ENCODE data around the gene POLR2M.

Gene POLR2M

DNA sequence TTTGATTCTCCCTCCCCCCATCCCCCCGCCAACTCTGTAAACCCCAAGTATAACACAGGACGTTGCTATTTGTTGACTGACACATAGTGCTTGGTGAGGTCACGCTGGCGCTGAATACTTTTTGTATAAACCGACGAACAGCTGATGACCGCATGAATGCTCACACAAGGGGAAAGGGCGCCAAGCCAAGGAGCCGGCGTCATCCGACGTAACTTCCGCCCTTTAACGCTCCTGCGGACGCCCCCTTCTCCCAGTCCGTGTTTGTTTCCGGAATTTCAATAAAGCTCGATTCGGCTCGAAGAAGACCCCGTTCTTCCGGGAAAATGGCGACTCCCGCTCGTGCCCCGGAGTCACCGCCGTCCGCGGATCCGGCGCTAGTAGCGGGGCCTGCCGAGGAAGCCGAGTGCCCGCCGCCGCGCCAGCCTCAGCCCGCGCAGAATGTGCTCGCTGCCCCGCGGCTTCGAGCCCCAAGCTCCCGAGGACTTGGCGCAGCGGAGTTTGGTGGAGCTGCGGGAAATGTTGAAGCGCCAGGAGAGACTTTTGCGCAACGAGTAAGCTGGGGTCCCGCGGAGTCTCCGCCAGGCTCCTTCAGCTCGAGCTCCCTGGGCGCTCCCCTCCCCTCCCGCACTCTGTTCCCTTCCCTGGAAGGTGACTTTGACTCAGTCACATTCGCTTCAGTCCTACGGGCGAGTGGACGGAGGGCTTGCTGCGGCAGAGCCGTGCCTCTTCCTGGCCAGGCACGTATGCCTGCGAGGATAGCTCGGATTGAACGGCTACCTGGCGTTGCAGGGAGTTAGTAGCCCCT lies at the start of gene POLR2M:
Gene POLR2M, plus strand, starts transcription at position 310 of the 805 bp plus-strand sequence. Its CDS starts 129 bp downstream, at position 439.
- DNase-seq, result peak; percentile 94

DNA sequence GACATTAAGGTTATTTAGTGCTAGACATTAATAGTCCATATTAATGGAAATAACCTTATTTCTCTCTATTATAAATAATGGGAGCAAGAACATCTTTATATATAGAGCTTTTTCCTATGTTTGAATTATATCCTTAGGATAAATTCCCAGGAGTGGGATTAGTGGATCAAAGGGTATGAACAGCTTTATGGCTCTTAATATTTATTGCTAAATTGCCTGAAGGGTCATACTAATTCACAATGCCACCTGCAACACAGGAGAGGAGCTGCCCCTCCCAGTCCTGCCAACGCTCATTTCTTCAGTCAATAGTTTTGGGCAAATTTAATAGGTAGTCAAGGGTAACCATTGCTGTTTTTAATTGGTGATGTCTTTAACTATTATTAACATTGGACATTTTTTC lies 48.9 kb upstream of the POLR2M start:
- DNase-seq, result no peak

DNA sequence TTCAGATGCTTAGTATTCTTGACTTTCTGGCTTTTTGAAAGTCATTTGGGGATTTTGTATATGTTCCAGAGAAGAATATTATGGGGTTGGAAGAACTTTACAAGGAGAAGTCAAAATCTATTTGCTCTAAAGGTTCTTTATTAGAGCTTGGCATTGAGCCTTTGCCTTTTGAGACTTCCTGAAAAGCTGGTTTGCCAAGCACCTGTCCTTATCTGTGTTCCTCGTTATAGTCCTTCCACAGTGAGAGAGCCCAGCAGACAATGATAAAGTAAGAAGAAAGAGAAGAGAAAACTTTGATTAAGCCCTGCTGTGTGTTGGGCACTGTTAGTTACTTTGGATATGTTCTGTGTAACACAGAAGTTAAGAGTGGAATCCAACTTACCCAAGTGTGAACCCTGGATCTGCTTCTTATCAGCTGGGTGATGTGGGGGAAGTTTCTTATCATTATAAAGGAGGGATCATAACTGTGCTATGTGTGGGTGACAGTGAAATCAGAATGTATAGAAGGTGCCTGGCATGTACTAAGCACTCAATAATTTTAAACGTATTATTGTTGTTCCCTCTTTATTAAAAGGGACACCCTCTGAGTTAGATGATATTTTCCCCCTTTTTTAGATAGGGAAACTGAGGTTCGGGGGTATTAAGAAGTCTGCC lies 44.3 kb upstream of the POLR2M start:
- DNase-seq, result no peak

DNA sequence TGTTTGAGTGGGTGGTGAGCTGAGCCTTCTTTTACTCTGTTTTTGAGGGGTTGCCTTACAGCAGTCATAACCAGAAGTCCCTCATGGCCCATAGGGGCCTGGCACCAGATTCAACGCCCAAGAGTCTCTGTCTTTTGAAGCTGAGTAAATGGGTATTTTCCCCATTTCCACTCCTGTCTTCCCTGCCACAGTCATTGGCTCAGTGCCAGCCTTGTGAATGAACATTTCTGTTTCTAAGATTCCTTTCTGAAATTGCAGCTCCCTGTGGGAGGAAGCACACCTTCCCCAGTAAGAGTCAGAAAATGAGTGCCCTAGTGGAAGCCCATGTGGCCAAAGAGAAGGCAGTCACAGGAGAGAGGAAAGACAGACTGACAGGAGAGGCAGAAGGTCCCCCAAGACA lies 43.7 kb upstream of the POLR2M start:
- no peak for DNase-seq

DNA sequence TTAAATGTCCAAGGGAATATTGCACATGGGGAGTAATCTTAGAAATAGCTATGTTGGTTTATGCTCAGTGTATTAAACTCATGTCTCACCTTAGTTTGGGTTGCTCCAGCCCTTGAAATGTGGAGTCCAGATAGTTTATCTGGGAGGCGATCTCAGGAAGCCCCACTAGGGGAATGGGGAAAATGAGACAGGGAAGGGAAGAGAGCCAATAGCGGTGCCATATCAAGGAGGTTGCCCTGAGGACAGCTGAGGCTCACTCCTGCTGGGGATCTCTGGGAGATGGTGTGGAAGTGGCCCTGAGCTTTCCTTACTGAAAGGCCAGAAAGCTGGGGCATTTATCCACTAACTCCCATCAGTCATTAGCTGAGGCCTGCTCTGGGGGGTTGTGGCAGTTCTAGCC lies 43.3 kb upstream of the POLR2M start:
- DNase-seq, result no peak

DNA sequence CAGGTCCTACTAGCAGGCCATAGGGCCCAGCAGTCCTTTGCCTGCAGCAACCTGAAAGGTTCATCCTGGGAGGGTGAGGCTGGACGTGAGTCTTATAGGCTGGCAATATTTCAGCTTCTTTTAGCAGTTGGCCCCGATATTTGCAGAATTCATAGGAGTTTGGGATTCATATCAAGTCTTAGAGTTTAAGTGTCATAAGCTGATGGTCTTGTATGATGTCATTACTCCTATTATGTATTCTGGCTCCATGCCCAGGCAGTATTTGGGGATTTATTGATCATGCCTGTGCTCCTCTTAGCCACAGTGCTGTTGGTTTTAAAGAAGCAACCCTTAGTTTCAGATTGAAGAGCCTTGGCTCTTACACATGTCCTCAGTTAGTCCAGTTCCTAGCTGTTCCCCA lies 41.3 kb upstream of the POLR2M start:
- no peak for DNase-seq

DNA sequence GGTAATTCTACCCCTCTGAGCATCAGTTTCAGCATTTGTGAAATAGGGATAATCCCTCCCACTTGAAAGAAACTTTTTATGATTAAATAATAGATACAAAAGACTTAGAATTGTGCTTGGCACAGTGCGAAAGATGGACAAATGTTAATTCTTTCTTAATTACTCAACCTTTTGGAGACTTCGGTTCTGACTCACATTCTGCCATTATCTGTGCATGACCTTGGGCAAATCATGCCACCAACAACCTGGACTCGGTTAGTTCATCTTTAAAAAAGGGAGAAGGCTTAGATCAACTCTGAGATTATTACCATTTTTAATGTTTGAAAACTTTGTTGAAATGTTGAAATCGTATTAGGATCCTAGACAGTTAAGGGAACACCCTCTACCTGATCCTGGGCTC lies 40.6 kb upstream of the POLR2M start:
- DNase-seq, result no peak

DNA sequence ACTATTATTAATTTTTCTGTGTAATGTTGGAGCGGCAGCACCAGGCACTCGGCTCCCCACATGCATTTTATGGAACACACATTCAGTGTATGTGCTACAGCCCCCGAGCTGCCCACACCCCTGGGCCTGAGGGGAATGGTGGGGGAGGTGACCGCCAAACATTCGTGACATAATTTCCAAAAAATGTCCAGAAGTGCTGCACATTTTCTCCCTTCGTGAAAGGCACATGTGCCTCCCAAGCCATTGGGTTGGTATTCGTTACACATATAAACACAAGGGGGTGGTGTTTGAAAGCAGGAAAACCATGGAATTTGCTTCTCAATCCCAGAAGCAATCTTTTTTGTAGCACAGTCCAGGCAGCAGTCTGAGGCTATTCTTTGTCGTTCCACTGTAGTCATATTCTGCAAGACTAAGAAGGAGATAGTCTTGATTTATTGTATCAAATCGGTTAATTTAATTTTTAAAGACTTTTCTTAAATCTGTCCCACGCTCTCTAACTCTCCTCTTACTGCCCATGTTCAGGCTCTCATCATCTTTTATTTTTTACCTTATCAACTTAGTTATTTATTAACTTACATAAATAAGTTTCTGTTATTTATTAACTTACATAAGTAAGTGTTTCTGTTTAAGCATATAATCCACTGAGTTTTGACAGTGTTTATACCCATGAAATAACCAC lies 39.2 kb upstream of the POLR2M start:
- no peak for DNase-seq

DNA sequence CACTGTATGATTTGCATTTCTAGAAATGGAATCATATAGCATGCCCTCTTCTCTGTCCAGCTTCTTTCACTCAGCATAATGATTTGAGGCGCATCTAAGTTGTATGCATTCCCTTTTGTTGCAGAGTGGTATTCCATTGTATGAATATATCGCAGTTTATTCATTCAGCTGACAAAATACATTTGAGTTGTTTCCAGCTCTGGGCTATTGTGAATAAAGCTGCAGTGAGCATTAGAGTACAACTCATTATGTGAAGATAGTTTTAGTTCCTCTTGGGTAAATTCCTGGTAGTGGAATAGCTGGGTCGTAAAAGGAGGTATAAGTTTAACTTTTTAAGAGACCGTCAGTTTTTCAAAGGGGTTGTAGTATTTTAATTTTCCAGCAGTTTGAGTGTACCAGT lies 38.5 kb upstream of the POLR2M start:
- DNase-seq, result no peak

DNA sequence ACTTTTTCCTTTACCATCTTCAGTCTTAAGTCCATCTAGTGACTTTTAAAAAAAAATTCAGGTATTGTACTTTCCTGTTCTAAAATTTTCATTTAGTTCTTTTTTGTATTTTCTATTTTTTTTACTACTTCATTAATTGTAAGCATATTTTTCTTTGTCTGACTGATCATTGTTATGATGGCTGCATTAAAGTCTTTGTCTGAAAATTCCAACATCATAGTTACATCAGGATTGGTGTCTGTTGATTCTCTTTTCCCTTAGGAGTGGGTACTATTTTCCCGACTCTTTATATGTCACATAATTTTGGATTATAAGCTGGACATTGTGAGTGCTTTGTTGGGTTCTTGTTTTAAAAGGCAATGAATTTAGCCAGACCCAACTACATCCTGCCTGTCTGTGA lies 34.9 kb upstream of the POLR2M start:
- DNase-seq, result no peak

DNA sequence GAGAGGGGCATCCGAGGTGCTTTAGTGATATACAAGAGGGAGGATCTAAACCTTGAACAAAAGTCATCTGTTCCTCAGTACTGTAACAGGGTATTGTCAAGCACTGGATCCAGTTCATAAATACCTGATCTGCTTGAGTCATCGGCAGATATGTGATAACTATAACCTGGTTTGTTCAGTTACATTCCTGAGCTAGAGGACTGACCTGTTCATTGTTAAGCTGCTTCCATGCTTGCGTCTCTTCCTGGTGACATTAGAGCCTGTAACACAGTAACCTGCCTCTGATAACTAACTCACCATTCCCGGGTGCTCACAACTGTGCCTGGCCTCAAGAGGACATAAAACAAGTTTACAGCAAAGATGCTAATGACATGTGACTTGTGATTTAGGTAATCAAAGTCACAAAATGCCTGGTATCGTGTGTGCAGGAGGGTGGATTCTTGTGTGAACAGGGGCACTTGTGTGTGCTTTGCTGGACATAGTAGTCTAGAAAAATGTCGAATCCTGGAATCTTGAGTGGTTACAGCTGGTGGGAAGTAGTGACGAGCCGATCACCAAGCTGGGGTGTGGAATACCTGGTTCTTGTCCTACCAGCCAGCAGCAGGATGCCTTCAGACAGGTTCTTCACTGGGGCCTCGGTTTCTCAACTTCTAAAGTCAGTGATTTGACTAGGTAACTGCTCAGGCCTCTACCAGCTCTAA lies 30.9 kb upstream of the POLR2M start:
- DNase-seq, result no peak

DNA sequence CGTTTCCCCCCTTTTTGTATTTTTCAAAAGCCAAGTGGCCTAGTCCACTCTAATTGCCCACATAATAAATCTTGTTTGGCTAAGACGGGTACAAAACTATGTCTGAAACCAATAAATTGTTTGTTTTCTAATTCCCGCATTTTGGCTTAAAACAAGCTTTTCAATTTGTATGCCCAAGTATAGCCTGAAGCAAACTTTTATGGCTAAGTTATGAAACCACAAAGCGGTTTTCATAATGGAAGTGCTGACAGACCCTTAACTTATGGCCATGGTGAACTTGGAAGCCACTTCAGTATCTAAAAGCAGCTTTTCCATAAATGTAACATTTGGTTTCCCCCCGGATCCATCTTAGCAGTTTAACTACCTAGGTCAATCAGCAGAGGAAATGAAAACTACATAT lies 29.9 kb upstream of the POLR2M start:
- no peak for DNase-seq

DNA sequence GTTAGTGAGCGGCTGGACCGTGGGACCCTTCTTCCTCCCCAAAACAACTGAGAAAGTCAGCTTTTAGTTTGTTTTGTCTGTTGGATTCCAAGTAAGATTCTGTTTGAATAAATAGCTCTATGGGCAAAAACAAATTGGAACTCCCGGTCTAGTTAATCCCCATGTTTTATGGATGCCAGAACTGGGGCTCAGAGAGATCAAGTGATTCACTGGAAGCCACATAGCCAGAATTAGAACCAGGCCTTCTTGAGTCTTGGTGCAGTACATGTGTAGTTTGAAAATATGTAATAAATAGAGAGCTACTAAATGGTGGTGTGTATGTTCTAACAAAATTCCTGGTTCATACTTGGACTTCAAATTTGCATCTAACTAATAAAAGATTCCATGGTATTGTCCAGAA lies 29.3 kb upstream of the POLR2M start:
- DNase-seq, result no peak

DNA sequence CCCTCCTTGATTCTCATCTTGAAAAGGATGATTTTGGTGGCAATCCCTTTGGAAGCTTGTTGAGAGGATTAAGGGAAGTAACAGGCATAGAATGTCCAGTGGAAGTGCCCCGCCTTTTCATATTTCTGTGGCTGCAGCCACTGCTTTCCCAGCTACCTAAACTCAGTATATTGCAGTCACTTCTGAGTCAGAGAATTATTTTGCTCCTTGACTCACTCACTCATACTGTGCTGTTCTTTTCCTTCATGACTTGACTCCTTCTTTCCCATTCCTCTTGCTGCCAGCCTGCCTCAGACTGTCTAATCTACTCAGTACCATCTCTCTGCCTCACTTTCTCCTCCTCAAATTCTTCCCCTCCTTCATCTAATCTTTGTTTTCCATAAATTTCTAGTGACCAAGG lies 26.5 kb upstream of the POLR2M start:
- DNase-seq, result no peak

DNA sequence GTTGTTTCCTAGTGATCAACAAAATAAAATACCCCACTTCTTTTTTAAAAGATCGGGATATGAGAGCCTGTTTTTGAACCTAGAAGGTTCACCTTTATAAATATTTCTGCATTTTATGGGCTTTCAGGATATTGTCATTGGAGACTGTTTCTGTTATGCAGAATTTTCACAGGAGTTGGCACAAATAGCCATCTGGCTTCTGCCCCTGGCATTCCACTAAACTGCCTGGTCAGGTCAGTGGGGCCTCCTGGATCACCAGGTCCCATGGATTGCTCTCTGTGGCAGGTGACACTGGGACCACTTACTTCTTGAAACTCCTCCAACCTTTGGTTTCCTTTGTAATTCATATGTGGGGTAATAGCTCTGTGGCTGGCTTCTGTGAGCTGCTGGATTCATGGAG lies 25.5 kb upstream of the POLR2M start:
- no peak for DNase-seq

DNA sequence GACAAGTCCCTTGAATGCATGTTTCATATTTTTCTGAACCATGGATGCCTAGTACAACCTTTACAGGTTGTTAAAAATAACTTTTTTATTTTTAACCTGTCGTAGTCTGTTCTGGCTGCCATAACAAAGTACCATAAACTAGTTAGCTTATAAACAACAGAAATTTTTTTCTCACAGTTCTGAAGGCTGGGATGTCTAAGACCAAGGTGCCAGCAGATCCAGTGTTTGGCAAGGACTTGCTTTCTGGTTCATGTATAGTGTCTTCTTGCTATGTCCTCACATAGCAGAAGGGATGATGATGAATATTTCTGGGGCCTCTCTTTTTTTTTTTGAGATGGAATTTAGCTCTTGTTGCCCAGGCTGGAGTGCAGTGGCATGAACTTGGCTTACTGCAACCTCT lies 23.0 kb upstream of the POLR2M start:
- DNase-seq, result no peak

DNA sequence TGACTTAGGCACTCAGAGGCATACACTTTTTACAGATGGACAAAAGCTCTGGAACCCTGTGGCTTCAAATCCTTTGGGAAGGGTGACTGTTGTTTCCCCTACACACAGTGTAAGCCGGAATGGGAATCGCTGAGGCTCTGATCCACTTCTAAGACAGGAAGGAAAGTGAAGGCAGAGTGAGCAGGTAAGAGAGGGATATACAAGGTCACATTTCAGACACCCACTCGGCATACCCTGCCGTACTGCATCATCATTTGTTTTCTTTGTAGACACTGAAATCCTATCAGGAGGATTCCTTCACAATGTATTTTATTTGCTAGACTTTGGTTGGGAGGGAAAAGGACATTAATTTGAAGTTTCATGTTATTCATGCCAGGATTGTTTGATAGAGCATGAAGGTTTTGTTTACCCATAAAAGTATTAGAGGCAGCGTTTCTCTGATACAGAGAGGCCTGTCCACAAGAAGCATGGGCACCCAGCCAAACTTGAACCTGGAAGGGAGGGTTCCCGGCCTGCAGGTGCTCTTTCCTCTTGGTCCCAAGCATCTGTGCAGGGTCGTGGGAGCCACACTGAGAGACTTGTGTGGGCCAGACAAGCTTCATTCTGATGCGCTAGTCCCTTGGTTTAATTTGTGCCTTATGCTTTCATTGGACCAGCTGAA lies 21.9 kb upstream of the POLR2M start:
- DNase-seq, result no peak

DNA sequence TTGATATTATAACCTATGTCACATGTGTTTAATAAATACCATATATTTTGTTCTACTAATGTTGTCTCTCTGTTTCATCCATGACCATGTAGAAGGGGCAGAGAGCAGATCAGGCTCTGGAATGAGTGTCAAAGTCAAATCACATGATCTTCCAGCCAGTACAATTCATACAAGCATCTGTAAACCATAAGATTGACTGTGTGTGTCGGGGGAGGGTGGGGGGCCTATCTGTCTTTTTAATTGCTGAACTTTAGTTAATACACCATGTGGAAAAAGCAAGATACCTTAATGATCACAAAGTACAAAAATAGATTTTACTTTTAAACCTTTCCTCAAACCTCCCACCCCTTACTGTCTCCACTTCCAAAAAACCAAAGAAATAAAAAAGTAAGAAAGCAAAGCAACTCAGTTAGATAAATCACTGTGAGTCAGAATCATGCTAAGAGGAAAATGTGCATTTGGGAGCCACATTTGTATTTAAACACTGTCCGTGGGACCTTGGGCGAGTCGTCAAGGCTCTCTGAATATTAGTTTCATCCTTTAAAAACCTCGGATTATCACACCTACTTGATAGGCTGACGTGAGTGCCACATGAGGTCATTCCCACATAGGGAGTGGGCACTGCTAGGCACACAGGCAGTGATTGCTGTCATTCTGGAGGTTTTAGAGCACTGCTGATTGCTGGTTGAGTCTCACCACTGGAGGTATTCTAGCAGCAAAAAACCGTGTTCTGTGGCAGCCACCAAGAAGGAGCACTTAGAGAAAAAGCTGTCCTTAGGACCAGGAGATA lies 21.0 kb upstream of the POLR2M start:
- DNase-seq, result no peak

DNA sequence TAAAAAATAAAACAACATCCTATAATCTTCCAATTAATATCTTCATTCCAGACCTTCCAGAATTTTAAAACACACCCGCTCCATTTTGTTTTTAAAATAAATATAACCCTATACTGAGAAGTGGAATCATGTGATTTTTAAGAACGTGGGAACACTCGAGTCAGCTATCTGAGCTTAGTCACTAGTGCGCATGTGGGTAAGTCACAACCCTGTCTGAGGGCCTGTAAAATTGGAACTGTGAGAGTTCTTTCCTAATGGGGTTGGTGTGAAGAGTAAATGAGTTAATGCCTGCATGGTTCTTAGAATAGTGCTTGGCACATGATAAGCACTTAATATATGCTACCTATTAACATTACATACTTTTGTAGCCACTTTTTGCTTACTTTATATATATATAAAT lies 19.9 kb upstream of the POLR2M start:
- DNase-seq, result no peak

DNA sequence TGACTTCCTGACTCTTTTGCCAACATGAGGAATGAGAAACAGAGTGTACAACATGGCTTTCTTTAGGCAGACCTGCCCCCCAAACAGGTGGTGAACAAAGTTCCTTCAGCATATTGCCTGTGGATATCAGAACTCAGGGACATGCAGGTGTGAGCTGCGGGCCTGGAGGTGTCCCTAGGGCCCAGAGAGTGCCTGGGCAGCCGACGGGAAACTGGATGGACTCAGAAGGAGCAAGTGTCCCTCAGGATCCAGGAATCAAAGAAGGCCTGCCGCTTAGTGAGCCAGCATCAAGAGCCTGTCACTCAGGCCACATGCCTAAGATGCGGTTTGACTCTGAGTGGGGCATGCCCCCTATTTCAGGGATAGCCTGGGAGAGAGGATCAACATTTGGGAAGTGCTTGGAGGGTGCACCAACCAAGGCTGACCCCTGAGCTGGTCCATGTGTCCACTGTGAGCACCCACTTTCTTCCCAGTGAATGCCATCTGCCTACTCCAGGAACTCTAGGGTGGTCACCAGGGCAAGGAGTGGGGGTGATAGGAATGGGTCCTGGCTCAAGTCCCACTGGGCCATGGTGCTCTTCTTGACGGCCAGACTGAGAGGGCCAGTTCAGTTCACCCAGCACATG lies 16.1 kb upstream of the POLR2M start:
- DNase-seq, result no peak

DNA sequence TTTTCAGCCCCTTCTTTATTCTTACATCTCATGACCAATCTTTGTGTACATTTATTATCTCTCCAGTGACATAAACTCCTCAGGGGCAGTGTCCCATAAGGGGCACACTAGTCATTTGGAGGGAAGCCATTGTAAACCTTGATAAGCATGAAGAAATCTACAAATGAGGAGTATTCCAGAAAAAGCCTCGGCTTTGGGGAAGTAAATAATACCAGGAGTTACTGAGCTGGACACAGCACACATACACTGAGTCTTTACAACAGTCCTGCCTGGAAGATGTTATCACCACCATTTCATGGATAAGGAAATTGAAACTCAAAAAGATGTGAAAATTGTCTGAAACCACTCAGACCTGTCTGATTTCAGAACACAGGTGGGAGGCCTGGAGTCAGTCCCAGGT lies 15.4 kb upstream of the POLR2M start:
- no peak for DNase-seq

DNA sequence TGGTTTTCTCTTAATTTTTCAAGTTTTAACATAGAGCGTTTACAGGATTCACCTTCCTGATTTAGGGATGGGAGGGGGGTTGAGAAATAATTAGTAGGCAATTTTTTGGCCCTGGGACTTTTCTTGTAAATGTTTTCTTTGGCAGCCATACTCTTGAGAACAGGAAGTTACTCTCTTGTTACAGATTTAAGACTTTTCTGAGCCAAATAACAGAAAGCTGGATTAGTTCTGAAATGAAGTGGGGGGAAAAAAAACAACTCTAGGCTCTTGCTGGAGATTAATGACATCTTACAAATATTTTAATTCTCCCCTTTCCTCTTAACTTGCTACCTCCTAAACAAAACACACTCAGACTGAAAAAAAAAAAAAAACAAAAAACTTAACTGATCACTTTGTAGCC lies 13.8 kb upstream of the POLR2M start:
- DNase-seq, result no peak

Data from CD4-positive, alpha-beta T cell treated with Interleukin-10 for 1 hour (primary cell).